Measurements from ENCODE around the gene PPHLN1.
A peak's percentile ranks its signal among the peaks of the same experiment; 100 is the strongest.

Gene PPHLN1

GRCh38 chr12:42445891-42446290 is 119.9 kb downstream of the PPHLN1 start:
- no peak for DNase-seq

GRCh38 chr12:42446761-42447160 is 120.8 kb downstream of the PPHLN1 start:
- no peak for DNase-seq

GRCh38 chr12:42447371-42447786 is 121.4 kb downstream of the PPHLN1 start:
- DNase-seq, result no peak

GRCh38 chr12:42448841-42449240 is 122.9 kb downstream of the PPHLN1 start:
- DNase-seq, result no peak

GRCh38 chr12:42450248-42450647 is 124.3 kb downstream of the PPHLN1 start:
- no peak for DNase-seq

GRCh38 chr12:42458575-42458974 is 132.6 kb downstream of the PPHLN1 start:
- no peak for DNase-seq

GRCh38 chr12:42459336-42459847 is 133.4 kb downstream of the PPHLN1 start:
- DNase-seq, result no peak

GRCh38 chr12:42462486-42462885 is 136.5 kb downstream of the PPHLN1 start:
- no peak for DNase-seq

GRCh38 chr12:42463671-42464070 is 137.7 kb downstream of the PPHLN1 start:
- DNase-seq, result no peak

GRCh38 chr12:42468341-42468821 is 142.4 kb downstream of the PPHLN1 start:
- DNase-seq, result no peak

- DNase-seq, result no peak
Measured at GRCh38 chr12:42468921-42469320, 143.0 kb downstream of the PPHLN1 start.

GRCh38 chr12:42469355-42470175 is 143.6 kb downstream of the PPHLN1 start:
- DNase-seq, result no peak

GRCh38 chr12:42472376-42472775 is 146.4 kb downstream of the PPHLN1 start:
- DNase-seq, result no peak

- no peak for DNase-seq
Measured at GRCh38 chr12:42473130-42473529, 147.2 kb downstream of the PPHLN1 start.

- no peak for DNase-seq
Measured at GRCh38 chr12:42473561-42473960, 147.6 kb downstream of the PPHLN1 start.

- DNase-seq, result no peak
Measured at GRCh38 chr12:42474391-42474790, 148.4 kb downstream of the PPHLN1 start.

GRCh38 chr12:42475106-42475505 is 149.1 kb downstream of the PPHLN1 start:
- no peak for DNase-seq

- DNase-seq, result no peak
Measured at GRCh38 chr12:42477941-42478340, 152.0 kb downstream of the PPHLN1 start.

- DNase-seq, result no peak
Measured at GRCh38 chr12:42481368-42481767, 155.4 kb downstream of the PPHLN1 start.

GRCh38 chr12:42482041-42482747 is 156.2 kb downstream of the PPHLN1 start:
- no peak for DNase-seq

GRCh38 chr12:42482748-42483520 is 157.0 kb downstream of the PPHLN1 start:
- peak; percentile 78 for DNase-seq

GRCh38 chr12:42483521-42483790 is 157.5 kb downstream of the PPHLN1 start:
- DNase-seq, result peak; percentile 36

GRCh38 chr12:42484996-42485395 is 159.0 kb downstream of the PPHLN1 start:
- no peak for DNase-seq
